Ecto neural progenitor cell (in vitro differentiated cells): ENCODE data around the gene RNU11.
"Not testable (repeated sequence)": the region's sequence is repeated elsewhere in the genome, so short reads cannot be mapped to it uniquely, and the experiment has no call there.

Source experiments
- DNase-seq: peaks from one replicate; pipeline ENCODE4 v3.0.0-alpha.2; 2018; ENCODE audit warnings: low spot score

RNU11 gene

GRCh38 chr1:28663871-28664470 lies 15.6 kb downstream of the RNU11 start:
- DNase-seq: no peak

DNA sequence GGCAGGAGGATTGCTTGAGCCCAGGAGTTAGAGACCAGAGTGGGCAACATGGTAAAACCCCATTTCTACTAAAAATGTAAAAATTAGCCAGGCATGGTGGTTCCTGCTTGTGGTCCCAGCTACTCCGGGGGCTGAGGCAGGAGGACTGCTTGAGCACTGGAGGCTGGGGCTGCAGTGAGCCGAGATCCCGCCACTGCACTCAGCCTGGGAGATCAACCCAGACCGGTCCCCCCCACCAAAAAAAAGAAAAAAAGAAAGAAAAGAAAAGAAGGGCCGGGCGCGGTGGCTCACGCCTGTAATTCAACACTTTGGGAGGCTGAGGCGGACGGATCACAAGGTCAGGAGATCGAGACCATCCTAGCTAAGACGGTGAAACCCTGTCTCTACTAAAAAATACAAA lies 18.4 kb downstream of the RNU11 start:
- DNase-seq: no peak

GRCh38 chr1:28668191-28668955 lies 20.0 kb downstream of the RNU11 start, which contains the start of gene GMEB1:
GMEB1 (plus strand) TSS chr1:28668784; CDS start chr1:28683613, 14,829 bp downstream.
- DNase-seq: peak; percentile 91

DNA sequence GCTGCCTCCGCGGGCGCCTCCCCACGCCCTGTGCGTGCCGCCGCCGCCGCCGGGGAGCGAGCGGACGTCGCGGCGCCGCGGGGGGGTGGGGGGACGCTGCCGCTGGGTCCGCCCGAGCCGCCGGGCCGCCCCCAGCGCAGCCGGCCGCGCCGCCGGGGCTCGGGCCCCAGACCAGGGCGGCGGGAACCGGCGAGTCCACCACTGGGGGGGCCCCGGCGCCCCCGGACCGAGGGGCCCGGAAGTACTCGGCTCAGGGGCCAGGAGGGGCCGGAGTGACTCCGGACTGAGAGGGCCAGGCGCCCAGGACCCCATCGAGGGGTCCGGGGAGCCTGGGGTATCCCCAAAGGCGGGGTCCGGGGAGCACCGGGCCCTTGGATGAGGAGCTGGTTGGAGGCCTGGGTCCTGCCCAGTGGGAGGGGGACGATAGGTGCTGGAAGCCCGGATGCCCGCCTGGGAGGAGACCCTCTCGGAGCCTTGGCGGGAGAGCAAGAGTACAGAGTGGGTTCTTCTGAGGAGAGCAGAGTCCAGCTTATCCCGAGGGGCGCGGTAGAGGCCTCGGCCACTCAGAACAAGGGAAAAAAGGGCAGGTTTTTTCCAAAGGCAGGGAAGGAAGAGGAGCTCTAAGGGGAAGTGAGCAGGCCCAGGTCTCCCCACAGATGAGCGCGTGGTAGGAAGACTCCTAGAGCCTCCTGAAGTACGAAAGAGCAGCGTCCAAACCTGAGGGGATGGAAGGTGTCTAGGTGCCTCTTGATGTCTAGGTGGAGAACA lies 20.7 kb downstream of the RNU11 start:
- DNase-seq: peak; percentile 79

DNA sequence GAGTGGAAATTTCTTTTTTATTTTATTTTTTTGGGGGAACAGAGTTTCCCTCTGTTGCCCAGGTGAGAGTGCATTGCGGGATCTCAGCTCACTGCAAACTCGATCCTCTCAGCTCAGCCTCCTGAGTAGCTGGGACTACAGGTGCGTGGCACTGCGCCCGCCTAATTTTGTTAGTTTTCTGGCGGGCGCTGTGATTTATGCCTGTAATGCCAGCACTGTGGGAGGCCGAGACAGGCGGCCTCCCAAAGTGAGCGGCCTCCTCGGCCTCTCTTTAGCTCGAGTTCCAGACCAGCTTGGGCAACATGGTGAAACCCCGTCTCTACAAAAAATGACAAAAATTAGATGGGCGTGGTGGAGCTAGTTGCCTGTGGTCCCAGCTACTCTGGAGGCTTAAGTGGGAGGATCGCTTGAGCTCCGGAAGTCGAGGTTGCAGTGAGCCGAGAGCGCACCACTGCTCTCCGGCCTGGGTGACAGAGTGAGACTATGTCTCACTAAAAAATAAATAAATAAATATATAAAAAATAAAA lies 22.9 kb downstream of the RNU11 start:
- DNase-seq: no peak

DNA sequence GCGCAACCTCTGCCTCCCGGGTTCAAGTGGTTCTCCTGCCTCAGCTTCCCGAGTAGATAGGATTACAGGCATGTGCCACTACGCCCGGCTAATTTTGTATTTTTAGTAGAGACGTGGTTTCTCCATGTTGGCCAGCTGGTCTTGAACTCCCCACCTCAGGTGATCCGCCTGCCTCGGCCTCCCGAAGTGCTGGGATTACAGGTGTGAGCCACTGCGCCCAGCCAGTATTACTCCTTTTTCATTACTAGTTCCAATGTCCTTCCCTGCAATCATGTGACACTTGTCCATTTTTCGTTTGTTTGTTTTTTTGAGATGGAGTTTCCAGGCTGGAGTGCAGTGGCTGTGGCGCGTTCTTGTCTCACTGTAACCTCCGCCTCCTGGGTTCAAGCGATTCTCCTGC lies 24.6 kb downstream of the RNU11 start:
- not testable (repeated sequence) for DNase-seq

GRCh38 chr1:28675924-28676257 lies 27.5 kb downstream of the RNU11 start:
- DNase-seq: no peak

- DNase-seq: no peak
These were observed 31.8 kb downstream of the RNU11 start for GRCh38 chr1:28680151-28680550.

DNA sequence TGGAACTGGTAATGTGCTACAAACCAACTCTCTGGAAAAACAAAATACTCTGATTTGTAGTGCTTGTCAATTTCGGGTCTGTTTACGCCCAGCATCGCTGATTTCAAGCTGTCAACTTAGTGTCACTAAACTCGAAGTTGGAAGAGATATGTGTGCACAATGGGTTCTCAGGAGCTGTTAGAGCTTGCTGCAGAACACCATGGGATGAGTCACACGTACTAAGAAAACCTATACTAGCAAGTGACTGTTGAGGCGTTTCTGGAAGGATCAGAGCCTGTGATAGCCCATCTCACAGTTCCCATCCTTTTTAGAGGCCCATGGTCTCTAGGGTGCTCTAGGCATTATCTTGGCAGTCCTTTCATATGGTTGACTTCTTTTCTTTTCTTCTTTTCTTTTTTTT lies 34.4 kb downstream of the RNU11 start:
- no peak for DNase-seq

- no peak for DNase-seq
These were observed 36.5 kb downstream of the RNU11 start for GRCh38 chr1:28684937-28685336.

DNA sequence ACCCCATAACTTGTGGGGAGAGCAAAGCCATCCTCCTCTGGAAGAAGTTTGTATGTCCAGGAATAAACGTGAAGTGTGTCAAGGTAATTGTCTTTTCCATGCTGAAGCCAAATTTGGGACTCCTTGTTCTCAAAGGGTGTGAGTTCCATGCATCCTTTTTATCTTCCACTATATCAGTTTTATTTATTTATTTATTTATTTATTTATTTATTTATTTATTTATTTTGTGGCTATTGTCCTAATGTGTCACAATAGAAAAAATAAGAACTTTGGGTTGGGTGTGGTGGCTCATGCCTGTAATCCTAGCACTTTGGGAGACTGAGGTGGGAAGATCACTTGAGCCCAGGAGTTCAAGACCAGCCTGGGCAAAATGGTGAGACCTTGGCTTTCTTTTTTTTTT lies 43.2 kb downstream of the RNU11 start:
- not testable (repeated sequence) for DNase-seq
